Measurements from ENCODE around the gene SIAH1.

DNA sequence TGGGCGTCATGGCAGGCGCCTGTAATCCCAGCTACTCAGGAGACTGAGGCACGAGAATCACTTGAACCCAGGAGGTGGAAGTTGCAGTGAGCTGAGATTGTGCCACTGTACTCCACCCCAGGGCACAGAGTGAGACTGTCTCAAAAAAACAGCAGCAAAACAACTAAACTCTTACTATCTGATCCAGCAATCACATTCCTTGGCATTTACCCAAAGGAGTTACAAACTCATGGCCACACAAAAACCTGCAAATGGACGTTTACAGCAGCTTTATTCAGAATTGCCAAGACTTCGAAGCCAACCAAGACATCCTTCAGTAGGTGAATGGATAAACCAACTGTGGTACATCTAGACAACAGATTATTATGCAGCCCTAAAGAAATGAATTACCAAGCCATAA, 4.0 kb downstream of the SIAH1 start:
- TF ChIP-seq, protein P1, sequence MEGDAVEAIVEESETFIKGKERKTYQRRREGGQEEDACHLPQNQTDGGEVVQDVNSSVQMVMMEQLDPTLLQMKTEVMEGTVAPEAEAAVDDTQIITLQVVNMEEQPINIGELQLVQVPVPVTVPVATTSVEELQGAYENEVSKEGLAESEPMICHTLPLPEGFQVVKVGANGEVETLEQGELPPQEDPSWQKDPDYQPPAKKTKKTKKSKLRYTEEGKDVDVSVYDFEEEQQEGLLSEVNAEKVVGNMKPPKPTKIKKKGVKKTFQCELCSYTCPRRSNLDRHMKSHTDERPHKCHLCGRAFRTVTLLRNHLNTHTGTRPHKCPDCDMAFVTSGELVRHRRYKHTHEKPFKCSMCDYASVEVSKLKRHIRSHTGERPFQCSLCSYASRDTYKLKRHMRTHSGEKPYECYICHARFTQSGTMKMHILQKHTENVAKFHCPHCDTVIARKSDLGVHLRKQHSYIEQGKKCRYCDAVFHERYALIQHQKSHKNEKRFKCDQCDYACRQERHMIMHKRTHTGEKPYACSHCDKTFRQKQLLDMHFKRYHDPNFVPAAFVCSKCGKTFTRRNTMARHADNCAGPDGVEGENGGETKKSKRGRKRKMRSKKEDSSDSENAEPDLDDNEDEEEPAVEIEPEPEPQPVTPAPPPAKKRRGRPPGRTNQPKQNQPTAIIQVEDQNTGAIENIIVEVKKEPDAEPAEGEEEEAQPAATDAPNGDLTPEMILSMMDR (IDR thresholded peaks at IDR 0.05): no peak
- TF ChIP-seq POLR2A (IDR thresholded peaks at IDR 0.05) (no peak), POLR2AphosphoS5 (IDR thresholded peaks at IDR 0.05) (no peak)

Measured in transverse colon (tissue), 4 donors.